HepG2 (cell line): ENCODE data around the gene NKAIN4. TPM values are rescaled to one million over a fixed set of nuclear protein-coding genes. Genes with fewer than 3 reads are reported as not detected.

Experiments used
- ATAC-seq: fragments of 200-7000 bp; cut with Tn5 transposase; 3 replicates; pipeline ENCODE4 v1.9.1; 2020; ENCODE audit warnings: mild to moderate bottlenecking, moderate library complexity
- BruUV-seq: library from RNA; stranded (reverse); fragments of 400-500 nt; replicated peaks from 2 replicates; lab custom pipeline; 2021; lab: Mats Ljungman, UMichigan
- CTCF ChIA-PET: fragments of 300-600 bp; formaldehyde crosslinking; extraction: SDS; loops from one replicate; lab custom pipeline; 2021; ENCODE audit warnings: low total read pairs, inconsistent platforms, low intra/inter-chr PET ratio; lab: Yijun Ruan, JAX
- POLR2A ChIA-PET: fragments of 350-600 bp; sonication (Branson Sonifier 250); formaldehyde crosslinking; loops from one replicate; lab custom pipeline; 2020; ENCODE audit warnings: antibody characterized with exemption, inconsistent platforms; lab: Yijun Ruan, JAX
- DNase-seq: peaks from one replicate; pipeline ENCODE4 v3.0.0-alpha.2; 2015; ENCODE audit warnings: low spot score
- FAIRE-seq: peaks from 3 replicates; lab custom pipeline; 2011; peaks lifted over from hg19 to GRCh38; lab: Jason Lieb, UNC
- H2AFZ ChIP-seq: one replicate; pipeline ENCODE4 v1.6.1; 2011; ENCODE audit warnings: low read length, inconsistent platforms
- H3K27ac ChIP-seq: fragments of 300-600 bp; 3 replicates; pipeline ENCODE4 v1.8.0; 2011; ENCODE audit warnings: mixed run types, mild to moderate bottlenecking, mixed read lengths, low read length, inconsistent platforms; ENCODE audit not compliant: insufficient read depth; ENCODE audit errors: extremely low read length
- H3K27me3 ChIP-seq, 2 experiments: fragments of 200-600 bp in 1 of 2; 2 replicates in 1 of 2; 3 replicates in 1 of 2; pipeline versions ENCODE4 v1.6.0 to v1.8.0; 2011; ENCODE audit warnings: low read length in 2 of 2, mild to moderate bottlenecking in 2 of 2, moderate library complexity in 2 of 2, inconsistent platforms in 1 of 2; ENCODE audit not compliant: insufficient read depth in 2 of 2, control insufficient read depth in 1 of 2
- H3K36me3 ChIP-seq, 2 experiments: fragments of 200-600 bp in 1 of 2; replicated peaks in 1 of 2; 2 replicates in 1 of 2; 3 replicates in 1 of 2; pipeline versions ENCODE4 v1.5.1 to v1.8.0; 2011; ENCODE audit warnings: low read length in 2 of 2, inconsistent platforms in 1 of 2; ENCODE audit not compliant: insufficient read depth in 2 of 2, control insufficient read depth in 1 of 2
- H3K4me1 ChIP-seq: 2 replicates; pipeline ENCODE4 v1.5.1; 2012; ENCODE audit warnings: low read length, inconsistent platforms; ENCODE audit not compliant: insufficient read depth
- H3K4me2 ChIP-seq: 2 replicates; pipeline ENCODE4 v1.6.0; 2011; ENCODE audit warnings: low read depth, low read length, inconsistent platforms
- H3K4me3 ChIP-seq, 3 experiments: fragments of 200-600 bp in 1 of 3; sonication (generic), shearing (Covaris generic) in 1 of 3; replicated peaks in 1 of 3; 2 replicates each; pipeline ENCODE4 v1.5.1; 2011 to 2016; ENCODE audit warnings: low read length in 3 of 3, inconsistent platforms in 2 of 3, low read depth in 2 of 3, mild to moderate bottlenecking in 2 of 3, control low read depth in 1 of 3, mixed read lengths in 1 of 3; ENCODE audit not compliant: insufficient read depth in 1 of 3
- H3K79me2 ChIP-seq: one replicate; pipeline ENCODE4 v1.6.1; 2011; ENCODE audit warnings: low read length, inconsistent platforms; ENCODE audit not compliant: insufficient read depth
- H3K9ac ChIP-seq: 2 replicates; pipeline ENCODE4 v1.6.0; 2011; ENCODE audit warnings: mild to moderate bottlenecking, low read depth, low read length, inconsistent platforms; ENCODE audit not compliant: insufficient read depth
- H3K9me3 ChIP-seq: 2 replicates; pipeline ENCODE4 v1.5.1; 2012; ENCODE audit warnings: mild to moderate bottlenecking, low read length
- H4K20me1 ChIP-seq: 2 replicates; pipeline ENCODE4 v1.6.0; 2011; ENCODE audit warnings: inconsistent platforms, mild to moderate bottlenecking, low read length, moderate library complexity; ENCODE audit not compliant: insufficient read depth
- HINFP ChIP-seq: sonication (generic); formaldehyde crosslinking; IDR thresholded peaks from 2 replicates; pipeline ENCODE4 v1.4.0; 2020; ENCODE audit warnings: low read depth, mild to moderate bottlenecking, missing genetic modification reagents
- NR3C1 ChIP-seq: sonication (generic); formaldehyde crosslinking; IDR thresholded peaks from 2 replicates; pipeline ENCODE4 v1.4.0; 2020; ENCODE audit warnings: missing genetic modification reagents
- PBX2 ChIP-seq: IDR thresholded peaks from 2 replicates; pipeline ENCODE4 v1.6.1; 2016; ENCODE audit warnings: control low read depth
- RBM22 ChIP-seq: fragments of 200-400 bp; formaldehyde crosslinking; optimal IDR thresholded peaks from 2 replicates; pipeline ENCODE3; 2017; ENCODE audit warnings: mild to moderate bottlenecking, low read length, moderate library complexity
- SNAI1 ChIP-seq: sonication (generic); formaldehyde crosslinking; IDR thresholded peaks from 2 replicates; pipeline ENCODE4 v1.5.0; 2020; ENCODE audit warnings: mild to moderate bottlenecking, missing genetic modification reagents, borderline replicate concordance
- SP2 ChIP-seq: sonication (generic); formaldehyde crosslinking; IDR thresholded peaks from 2 replicates; pipeline ENCODE4 v1.5.1; 2020; ENCODE audit warnings: mild to moderate bottlenecking, missing genetic modification reagents
- ZHX1 ChIP-seq: sonication (generic); formaldehyde crosslinking; IDR thresholded peaks from 2 replicates; pipeline ENCODE4 v1.8.1; 2022; ENCODE audit warnings: low read depth, mild to moderate bottlenecking, missing genetic modification reagents
- ZNF207 ChIP-seq: fragments of 450-650 bp; IDR thresholded peaks from 2 replicates; pipeline ENCODE4 v1.6.1; 2016; ENCODE audit warnings: antibody characterized with exemption, borderline replicate concordance
- WGBS: methylation state at CpG from one replicate; pipeline ENCODE4 v1.1.6; 2017; ENCODE audit warnings: low lambda C conversion rate; 5-methylcytosine and 5-hydroxymethylcytosine counted together
- in situ Hi-C: cut with HindIII; loops from 2 replicates; pipeline ENCODE4 v1.10.0; 2017; ENCODE audit warnings: low pct_unique_long_range_greater_than_20kb; ENCODE audit not compliant: extremely low pct_ligation_motif_present
- intact Hi-C: fragments of 100-400 bp; cut with micrococcal nuclease; formaldehyde crosslinking; loops from one replicate; pipeline ENCODE4 v1.10.0; 2022; ENCODE audit not compliant: unreplicated experiment
- polyA plus RNA-seq, 8 experiments: library from polyadenylated mRNA; depleted of rRNA in 3 of 8; stranded (reverse) in 7 of 8; unstranded in 1 of 8; fragments of >200 nt; fragmentation: Illumina TruSeq in 4 of 8; extraction: Trizol in 4 of 8; gene quantifications; 2 replicates each; pipeline versions ENCODE4 v1.2.1 to v1.2.3, GENCODE V29; 2011 to 2016; ENCODE audit warnings: low read depth in 4 of 8, missing spikeins in 1 of 8, mixed read lengths in 1 of 8; ENCODE audit not compliant: insufficient read depth in 1 of 8
- total RNA-seq, 5 experiments: library from RNA; depleted of rRNA; stranded (reverse); fragments of >200 nt; fragmentation: Illumina TruSeq; extraction: Trizol; gene quantifications; 2 replicates each; pipeline ENCODE4 v1.2.3, GENCODE V29; 2016; ENCODE audit warnings: low read depth in 1 of 5

The NKAIN4 gene
- total and polyA plus RNA-seq, 2 of the 13 experiments (the other 11 are each of a cell fraction or from before 2014, with no cell fraction given): not detected

- no peak for TF ChIP-seq HINFP (CRISPR knock-in tag)
- TF ChIP-seq SNAI1 (CRISPR knock-in tag): no peak
These were observed 47.4 kb downstream of the NKAIN4 start (continued) for GRCh38 chr20:63206878-63207277.

- no peak for ATAC-seq
- Histone ChIP-seq H3K9me3 (no peaks in the 10 kb centered on the region), H3K4me1 (peaks cover 16% of the 10 kb centered on the region), H3K9ac (no peak overlapping the region), H3K4me3 (no peak overlapping the region), H2AFZ (no peak overlapping the region), H3K79me2 (peaks cover 71% of the 10 kb centered on the region), H3K36me3 (peaks cover 75 to 91% of the 10 kb centered on the region in 2 experiments), H3K27ac (no peak overlapping the region), H3K4me2 (no peak overlapping the region), H4K20me1 (peaks cover 76% of the 10 kb centered on the region), H3K27me3 (no peaks in the 10 kb centered on the region)
- POLR2A ChIA-PET: interaction anchor here (1.5 kb wide), 1 partner anchor 9 kb away, joined by 5 read pairs; no protein-coding TSS in a partner anchor
- intact Hi-C loops (no loop called here), in situ Hi-C loops (no loop called here)
- BruUV-seq: no TSS peak
- no peak for FAIRE-seq
- no peak for DNase-seq
- no peak for TF ChIP-seq ZNF207
- TF ChIP-seq ZHX1 (CRISPR knock-in tag): no peak
- TF ChIP-seq SP2: no peak
- no peak for TF ChIP-seq NR3C1
- no peak for TF ChIP-seq PBX2 (CRISPR knock-in tag)
- TF ChIP-seq RBM22: peak; percentile 70
- WGBS: 88% methylated on average over 10 of the region's 10 CpGs
- CTCF ChIA-PET: no interaction called here
These were observed 48.4 kb downstream of the NKAIN4 start for GRCh38 chr20:63205896-63206295.
